Cardiac fibroblast (primary cell): Measurements from ENCODE around the gene WSCD1.

Experiments
- DNase-seq, 2 donors: peaks; one replicate each; pipeline versions ENCODE4 v3.0.0 to v3.0.0-alpha.2; 2010; ENCODE audit warnings: low read depth in 2 of 2
- H3K4me3 ChIP-seq, 2 donors: replicated peaks in 1 of 2; 1 replicate in 1 of 2; 2 replicates in 1 of 2; pipeline ENCODE4 v1.5.1; 2011; ENCODE audit warnings: low read depth in 2 of 2, low read length in 2 of 2, mild to moderate bottlenecking in 2 of 2, moderate library complexity in 1 of 2
- CTCF ChIP-seq: IDR thresholded peaks from one replicate; pipeline ENCODE4 v1.5.1; 2011; ENCODE audit warnings: low read depth, mild to moderate bottlenecking, low read length, inconsistent platforms

The WSCD1 gene

GRCh38 chr17:6028294-6028693, 41.9 kb upstream of the WSCD1 start:
- DNase-seq, result no peak
- TF ChIP-seq CTCF, result no peak
- no peak overlapping the region for H3K4me3 ChIP-seq

DNA sequence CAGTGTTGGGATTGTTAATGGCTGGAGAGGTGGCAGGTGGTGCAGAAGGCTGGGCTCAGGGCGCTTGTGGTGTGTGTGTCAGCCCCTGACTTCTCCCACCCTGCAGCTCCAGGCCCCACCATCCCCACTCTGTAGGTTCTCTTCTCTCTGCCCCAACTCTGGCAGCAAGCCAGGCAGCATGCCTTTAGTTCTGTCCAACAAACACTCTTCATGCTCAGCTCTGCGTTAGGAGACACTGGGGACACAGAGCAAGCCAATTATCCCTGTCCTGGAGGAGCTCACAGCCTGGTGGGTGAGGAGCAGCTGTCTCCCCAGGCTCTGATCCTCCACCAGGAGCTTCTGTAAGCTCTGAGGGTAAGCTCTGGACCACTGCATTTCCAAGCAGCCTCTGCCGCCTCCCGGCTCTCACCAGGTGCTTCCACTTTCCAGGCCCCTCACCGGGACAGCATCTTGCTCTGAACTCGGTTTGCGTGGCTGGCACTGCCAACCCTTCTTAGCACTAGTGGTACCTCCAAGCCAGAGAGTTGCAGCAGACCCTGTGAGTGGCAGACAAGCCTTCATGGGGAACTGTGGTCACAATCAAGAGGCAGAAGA, 34.3 kb upstream of the WSCD1 start:
- TF ChIP-seq CTCF, result no peak
- no peak for DNase-seq
- H3K4me3 ChIP-seq, result no peak overlapping the region

DNA sequence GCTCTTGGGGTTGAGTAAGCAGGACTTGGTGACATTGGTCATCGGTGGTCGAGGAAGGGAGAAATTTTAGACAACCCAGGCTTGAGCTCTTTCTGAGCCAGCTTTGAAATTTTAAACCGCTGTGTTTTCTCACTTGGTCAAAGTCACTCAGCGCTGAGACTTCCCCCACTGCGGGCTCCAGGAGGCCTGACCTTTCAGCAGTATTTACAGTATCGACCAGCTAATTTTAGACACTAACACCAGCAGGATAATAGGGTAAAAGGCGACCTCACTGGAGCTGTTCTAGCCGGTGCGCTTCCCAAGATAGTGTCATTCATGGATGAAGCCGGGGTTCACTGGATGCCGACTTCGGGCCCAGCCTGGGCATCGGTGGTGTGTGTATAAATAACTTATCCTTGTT, 29.7 kb upstream of the WSCD1 start:
- no peak for DNase-seq
- no peak for TF ChIP-seq CTCF
- H3K4me3 ChIP-seq, result no peak overlapping the region

DNA sequence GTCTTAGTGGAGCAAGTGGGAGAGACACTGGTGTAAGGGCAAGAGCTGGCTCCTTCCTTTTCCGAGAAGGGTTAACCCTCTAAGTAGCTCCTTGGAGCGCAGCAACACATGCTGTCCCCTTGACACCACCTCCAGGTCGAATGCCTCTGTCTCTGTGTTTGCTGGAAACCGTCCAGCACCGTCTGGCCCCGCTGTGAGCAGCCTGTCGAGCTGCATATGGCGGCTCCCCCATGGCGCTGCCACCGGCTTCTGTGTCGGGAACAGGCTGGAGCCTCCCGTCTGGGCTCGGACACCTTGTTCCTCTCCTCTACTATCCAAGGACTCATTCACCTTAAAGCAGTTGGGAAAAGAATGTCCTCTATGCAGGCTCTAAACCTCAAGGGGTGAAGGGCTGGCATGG, 28.9 kb upstream of the WSCD1 start:
- no peak overlapping the region for H3K4me3 ChIP-seq
- TF ChIP-seq CTCF, result no peak
- DNase-seq, result no peak

DNA sequence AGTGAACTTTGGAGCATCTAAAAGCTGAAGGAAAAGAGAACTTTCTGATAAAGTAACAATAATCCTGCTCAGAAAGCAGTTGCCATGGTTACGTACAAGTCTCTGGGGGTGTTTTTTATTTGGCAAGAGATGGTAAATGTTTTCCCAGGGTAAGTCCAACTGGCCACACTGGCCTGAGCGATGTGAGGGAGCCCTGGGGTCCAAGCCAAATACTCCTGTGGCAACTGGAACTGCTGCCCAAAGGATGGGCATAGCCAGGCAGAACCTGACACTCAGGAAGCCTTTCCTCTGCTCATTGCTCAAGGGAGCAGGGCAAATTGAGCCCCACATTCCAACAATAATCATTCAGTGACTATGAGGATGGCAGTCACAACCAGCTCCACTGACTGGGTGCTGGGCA, 26.8 kb upstream of the WSCD1 start:
- no peak for DNase-seq
- no peak for TF ChIP-seq CTCF
- H3K4me3 ChIP-seq, result no peak overlapping the region

DNA sequence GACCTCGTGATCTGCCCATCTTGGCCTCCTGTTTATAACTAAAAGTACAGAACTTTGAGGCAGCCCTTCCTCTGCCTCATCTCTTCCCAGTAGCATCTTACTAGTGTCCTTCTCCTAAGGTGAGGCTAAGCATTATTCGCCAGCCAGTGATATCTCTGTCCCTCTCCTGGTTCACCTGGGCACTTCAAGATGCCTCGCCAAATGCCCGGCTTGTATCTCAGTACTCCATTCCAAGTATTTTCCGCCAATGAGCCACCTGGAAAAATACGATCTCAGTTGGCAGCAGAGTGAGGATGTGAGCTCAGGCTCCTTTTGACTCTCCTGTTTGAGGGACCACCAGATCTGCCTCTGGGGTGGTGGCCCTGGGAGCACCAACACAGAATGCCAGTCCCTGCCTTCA, 25.9 kb upstream of the WSCD1 start:
- no peak for TF ChIP-seq CTCF
- DNase-seq, result no peak
- H3K4me3 ChIP-seq, result no peak overlapping the region
